ENCODE data around the gene EPS8L1. TPM values are rescaled to one million over a fixed set of nuclear protein-coding genes. Genes with fewer than 3 reads are reported as not detected.
"Not testable (repeated sequence)": the region's sequence is repeated elsewhere in the genome, so short reads cannot be mapped to it uniquely, and the experiment has no call there.

EPS8L1 gene
- total RNA-seq, 2 experiments from 2014 or later: 2.0 to 2.2 TPM

- Histone ChIP-seq H3K27me3 (ENCODE audit: control insufficient read depth in 1 of 2, insufficient read depth in 2 of 2, low read length in 2 of 2) (no peaks in the 10 kb centered on the region), H3K9me3 (ENCODE audit: control insufficient read depth in 1 of 2, insufficient read depth in 1 of 2, low read length in 2 of 2) (peaks cover 0 to 11% of the 10 kb centered on the region in 2 experiments), H3K27ac (ENCODE audit: low read depth in 1 of 2, low read length in 2 of 2) (no peak overlapping the region), H3K4me1 (ENCODE audit: insufficient read depth, low read length) (no peaks in the 10 kb centered on the region), H3K36me3 (ENCODE audit: insufficient read depth, low read length) (peaks cover 32% of the 10 kb centered on the region), H3K4me3 (ENCODE audit: low read length) (no peak overlapping the region)
- ATAC-seq (ENCODE audit: poor library complexity) (no peak), DNase-seq (no peak)
- Mint-ChIP-seq H3K27ac (no peak overlapping the region), H3K27me3 (no peaks in the 10 kb centered on the region), H3K36me3 (ENCODE audit: low read depth) (peaks cover 64% of the 10 kb centered on the region), H3K4me1 (ENCODE audit: low read depth) (no peaks in the 10 kb centered on the region), H3K4me3 (no peak overlapping the region), H3K9me3 (no peaks in the 10 kb centered on the region)
- POLR2A ChIA-PET: no interaction called here
- intact Hi-C loops (cut with DNase I, micrococcal nuclease): no loop called here
- CTCF ChIA-PET: no interaction called here
- TF ChIP-seq, protein P1, sequence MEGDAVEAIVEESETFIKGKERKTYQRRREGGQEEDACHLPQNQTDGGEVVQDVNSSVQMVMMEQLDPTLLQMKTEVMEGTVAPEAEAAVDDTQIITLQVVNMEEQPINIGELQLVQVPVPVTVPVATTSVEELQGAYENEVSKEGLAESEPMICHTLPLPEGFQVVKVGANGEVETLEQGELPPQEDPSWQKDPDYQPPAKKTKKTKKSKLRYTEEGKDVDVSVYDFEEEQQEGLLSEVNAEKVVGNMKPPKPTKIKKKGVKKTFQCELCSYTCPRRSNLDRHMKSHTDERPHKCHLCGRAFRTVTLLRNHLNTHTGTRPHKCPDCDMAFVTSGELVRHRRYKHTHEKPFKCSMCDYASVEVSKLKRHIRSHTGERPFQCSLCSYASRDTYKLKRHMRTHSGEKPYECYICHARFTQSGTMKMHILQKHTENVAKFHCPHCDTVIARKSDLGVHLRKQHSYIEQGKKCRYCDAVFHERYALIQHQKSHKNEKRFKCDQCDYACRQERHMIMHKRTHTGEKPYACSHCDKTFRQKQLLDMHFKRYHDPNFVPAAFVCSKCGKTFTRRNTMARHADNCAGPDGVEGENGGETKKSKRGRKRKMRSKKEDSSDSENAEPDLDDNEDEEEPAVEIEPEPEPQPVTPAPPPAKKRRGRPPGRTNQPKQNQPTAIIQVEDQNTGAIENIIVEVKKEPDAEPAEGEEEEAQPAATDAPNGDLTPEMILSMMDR (IDR thresholded peaks at IDR 0.05): no peak
Measured at GRCh38 chr19:55106591-55106990, 30.9 kb downstream of the EPS8L1 start.

GRCh38 chr19:55107252-55107651, 31.6 kb downstream of the EPS8L1 start:
- H3K36me3 ChIP-seq (ENCODE audit: insufficient read depth, low read length): peaks cover 31% of the 10 kb centered on the region
- CTCF ChIA-PET; H3K27me3 Mint-ChIP-seq; H3K4me3 Mint-ChIP-seq; POLR2A ChIA-PET; H3K4me1 Mint-ChIP-seq (ENCODE audit: low read depth); H3K27ac Mint-ChIP-seq; H3K9me3 Mint-ChIP-seq; H3K27ac ChIP-seq (ENCODE audit: low read depth in 1 of 2, low read length in 2 of 2); DNase-seq; H3K4me3 ChIP-seq (ENCODE audit: low read length); intact Hi-C loops (cut with DNase I, micrococcal nuclease); H3K4me1 ChIP-seq (ENCODE audit: insufficient read depth, low read length); ATAC-seq (ENCODE audit: poor library complexity); H3K27me3 ChIP-seq (ENCODE audit: control insufficient read depth in 1 of 2, insufficient read depth in 2 of 2, low read length in 2 of 2): not testable (repeated sequence)
- H3K36me3 Mint-ChIP-seq (ENCODE audit: low read depth): peaks cover 57% of the 10 kb centered on the region
- peaks cover 0 to 11% of the 10 kb centered on the region in 2 experiments for H3K9me3 ChIP-seq (ENCODE audit: control insufficient read depth in 1 of 2, insufficient read depth in 1 of 2, low read length in 2 of 2)

DNA sequence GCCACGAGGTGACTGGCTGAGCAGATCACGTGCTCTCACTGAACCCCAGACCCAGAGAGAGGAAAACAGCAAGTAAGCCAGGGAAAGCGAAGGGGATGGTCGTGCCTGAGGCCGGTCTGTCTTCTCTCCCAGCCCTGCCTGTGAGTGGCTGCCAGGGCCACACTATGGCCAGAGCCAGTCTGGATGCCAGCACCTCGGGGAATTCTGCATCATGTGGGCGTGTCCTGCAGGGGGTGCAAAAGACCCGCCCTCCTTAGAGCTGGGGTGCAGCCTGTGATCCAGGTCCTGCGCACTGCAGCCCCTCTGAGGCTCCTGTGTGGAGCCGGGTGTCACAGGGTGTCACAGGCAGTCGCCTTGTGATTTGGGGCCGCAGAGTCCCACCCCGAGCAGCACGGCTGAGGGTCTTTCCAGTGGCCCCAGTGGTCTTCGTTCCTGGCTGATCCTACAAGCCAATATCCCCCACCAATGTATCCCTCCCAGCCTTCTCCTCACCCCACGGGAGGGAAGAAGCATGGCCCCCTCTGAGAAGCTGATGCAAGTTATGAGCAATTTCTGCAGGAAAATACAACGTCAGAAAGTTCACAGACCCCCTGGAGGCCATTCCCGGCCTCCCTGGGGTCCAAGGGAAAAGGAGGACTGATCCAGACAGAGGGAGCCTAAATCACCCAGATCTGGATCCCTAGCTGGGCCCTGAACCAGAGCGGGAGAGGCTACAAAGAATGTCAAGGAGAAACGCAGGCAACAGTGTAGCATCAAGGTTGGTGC, 34.0 kb downstream of the EPS8L1 start:
- no peak overlapping the region for H3K27ac ChIP-seq (ENCODE audit: low read depth in 1 of 2, low read length in 2 of 2)
- no peak overlapping the region for H3K27ac Mint-ChIP-seq
- H3K4me3 ChIP-seq (ENCODE audit: low read length): no peak overlapping the region
- H3K4me3 Mint-ChIP-seq: no peak overlapping the region
- H3K36me3 ChIP-seq (ENCODE audit: insufficient read depth, low read length): peaks cover 32% of the 10 kb centered on the region
- peaks cover 44% of the 10 kb centered on the region for H3K36me3 Mint-ChIP-seq (ENCODE audit: low read depth)
- no peaks in the 10 kb centered on the region for H3K4me1 Mint-ChIP-seq (ENCODE audit: low read depth)
- no peaks in the 10 kb centered on the region for H3K27me3 ChIP-seq (ENCODE audit: control insufficient read depth in 1 of 2, insufficient read depth in 2 of 2, low read length in 2 of 2)
- H3K9me3 Mint-ChIP-seq: no peaks in the 10 kb centered on the region
- ATAC-seq (ENCODE audit: poor library complexity) (no peak), DNase-seq (no peak)
- H3K4me1 ChIP-seq (ENCODE audit: insufficient read depth, low read length): peaks cover 7% of the 10 kb centered on the region
- CTCF ChIA-PET: no interaction called here
- POLR2A ChIA-PET: no interaction called here
- intact Hi-C loops (cut with DNase I, micrococcal nuclease): no loop called here
- TF ChIP-seq, protein P1 (IDR thresholded peaks at IDR 0.05): no peak
- no peaks in the 10 kb centered on the region for H3K9me3 ChIP-seq (ENCODE audit: control insufficient read depth in 1 of 2, insufficient read depth in 1 of 2, low read length in 2 of 2)
- H3K27me3 Mint-ChIP-seq: no peaks in the 10 kb centered on the region

Measured in CD4-positive, alpha-beta T cell (primary cell).